ENCODE results near the gene LSAMP.

DNA sequence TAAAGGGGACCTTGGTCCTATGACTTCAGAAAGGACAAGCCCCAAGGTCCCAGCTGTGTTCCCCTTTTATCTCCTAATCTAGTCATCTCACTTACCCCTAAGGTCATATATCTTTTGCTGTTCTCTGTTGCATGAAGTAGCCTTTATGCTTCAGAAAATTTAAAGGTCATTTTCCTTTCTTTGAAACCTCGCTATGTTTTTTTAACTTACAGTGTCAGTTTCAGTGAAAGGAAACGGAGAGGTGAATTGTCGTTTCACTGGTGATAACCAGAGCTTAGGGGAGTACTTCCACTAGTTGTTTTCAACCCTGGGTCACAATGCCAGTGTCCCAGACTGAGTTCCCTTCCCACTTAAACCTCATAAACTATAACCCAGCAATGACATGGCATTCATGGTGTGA, 464.6 kb downstream of the LSAMP start:
- no peak for TF ChIP-seq POLR2AphosphoS5 (IDR thresholded peaks at IDR 0.05)
- TF ChIP-seq, protein P1, sequence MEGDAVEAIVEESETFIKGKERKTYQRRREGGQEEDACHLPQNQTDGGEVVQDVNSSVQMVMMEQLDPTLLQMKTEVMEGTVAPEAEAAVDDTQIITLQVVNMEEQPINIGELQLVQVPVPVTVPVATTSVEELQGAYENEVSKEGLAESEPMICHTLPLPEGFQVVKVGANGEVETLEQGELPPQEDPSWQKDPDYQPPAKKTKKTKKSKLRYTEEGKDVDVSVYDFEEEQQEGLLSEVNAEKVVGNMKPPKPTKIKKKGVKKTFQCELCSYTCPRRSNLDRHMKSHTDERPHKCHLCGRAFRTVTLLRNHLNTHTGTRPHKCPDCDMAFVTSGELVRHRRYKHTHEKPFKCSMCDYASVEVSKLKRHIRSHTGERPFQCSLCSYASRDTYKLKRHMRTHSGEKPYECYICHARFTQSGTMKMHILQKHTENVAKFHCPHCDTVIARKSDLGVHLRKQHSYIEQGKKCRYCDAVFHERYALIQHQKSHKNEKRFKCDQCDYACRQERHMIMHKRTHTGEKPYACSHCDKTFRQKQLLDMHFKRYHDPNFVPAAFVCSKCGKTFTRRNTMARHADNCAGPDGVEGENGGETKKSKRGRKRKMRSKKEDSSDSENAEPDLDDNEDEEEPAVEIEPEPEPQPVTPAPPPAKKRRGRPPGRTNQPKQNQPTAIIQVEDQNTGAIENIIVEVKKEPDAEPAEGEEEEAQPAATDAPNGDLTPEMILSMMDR (IDR thresholded peaks at IDR 0.05) = no peak
- TF ChIP-seq POLR2A (IDR thresholded peaks at IDR 0.05) = no peak

Measured in sigmoid colon (tissue), 4 donors.